GM19468 (cell line): ENCODE measurements around the gene ETV1.
A peak's percentile ranks its signal among the peaks of the same experiment; 100 is the strongest.

ENCODE experiments used
- ATAC-seq: cut with Tn5 transposase; IDR thresholded peaks from one replicate; pipeline ENCODE4 v1.9.1; 2021; ENCODE audit warnings: mild to moderate bottlenecking, moderate library complexity, moderate number of reproducible peaks; ENCODE audit not compliant: unreplicated experiment; ENCODE audit errors: extremely low read depth

ETV1 gene

GRCh38 chr7:13890793-13891192 lies 98.7 kb downstream of the ETV1 start:
- no peak for ATAC-seq

DNA sequence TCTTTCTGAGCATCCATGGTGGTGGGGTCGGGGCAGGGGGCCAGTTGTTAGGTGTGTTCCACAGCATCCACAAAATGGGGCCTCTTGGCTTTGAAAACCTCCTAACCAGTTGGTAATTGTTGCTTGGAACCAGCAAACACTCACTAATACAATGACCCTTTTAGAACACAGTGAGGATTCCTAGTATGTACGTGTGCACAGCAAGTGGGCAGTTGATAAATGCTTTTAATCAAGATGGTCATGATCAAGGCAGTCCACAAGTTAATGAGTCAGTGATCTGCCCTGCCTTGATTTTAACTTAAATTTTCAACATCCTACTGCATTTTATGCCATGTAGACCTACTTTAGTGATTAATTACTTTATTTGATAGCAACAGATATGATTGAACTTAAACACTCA lies 103.1 kb downstream of the ETV1 start:
- no peak for ATAC-seq

- ATAC-seq = no peak
Measured at GRCh38 chr7:13882051-13882450, 107.4 kb downstream of the ETV1 start.

- no peak for ATAC-seq
Measured at GRCh38 chr7:13880789-13881188, 108.7 kb downstream of the ETV1 start.

DNA sequence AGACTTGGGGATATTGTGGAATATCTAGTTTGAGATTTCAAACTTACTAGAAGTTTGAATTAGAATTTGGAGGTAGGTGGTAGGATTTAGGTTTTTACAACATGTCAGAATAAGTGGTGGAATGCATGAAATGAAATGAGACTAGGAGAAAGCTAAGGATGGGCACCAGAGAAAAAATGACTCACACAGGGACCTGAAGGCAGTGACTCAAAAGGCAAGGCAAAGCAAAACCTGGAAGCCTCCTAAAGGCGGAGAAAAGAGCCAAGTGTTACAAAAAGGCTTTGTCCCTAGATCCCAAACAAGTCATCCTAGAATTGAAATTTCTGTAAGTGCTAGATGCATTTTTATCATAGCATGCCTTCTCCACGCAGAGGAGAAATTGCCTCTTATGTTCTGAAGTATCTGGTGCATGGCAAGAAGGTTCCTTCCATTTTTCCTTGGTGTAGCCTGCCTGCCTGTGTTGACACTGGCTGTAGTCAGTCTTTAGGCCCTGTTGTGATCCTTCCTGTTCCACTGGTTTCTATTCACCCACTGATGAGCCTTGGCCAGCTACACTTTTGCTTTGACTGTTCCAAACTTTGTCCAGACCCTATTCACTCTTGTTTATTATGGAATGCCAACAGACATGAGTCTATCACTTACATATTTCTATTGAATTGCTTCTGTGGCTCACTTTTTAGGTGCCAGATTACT lies 109.3 kb downstream of the ETV1 start:
- no peak for ATAC-seq

DNA sequence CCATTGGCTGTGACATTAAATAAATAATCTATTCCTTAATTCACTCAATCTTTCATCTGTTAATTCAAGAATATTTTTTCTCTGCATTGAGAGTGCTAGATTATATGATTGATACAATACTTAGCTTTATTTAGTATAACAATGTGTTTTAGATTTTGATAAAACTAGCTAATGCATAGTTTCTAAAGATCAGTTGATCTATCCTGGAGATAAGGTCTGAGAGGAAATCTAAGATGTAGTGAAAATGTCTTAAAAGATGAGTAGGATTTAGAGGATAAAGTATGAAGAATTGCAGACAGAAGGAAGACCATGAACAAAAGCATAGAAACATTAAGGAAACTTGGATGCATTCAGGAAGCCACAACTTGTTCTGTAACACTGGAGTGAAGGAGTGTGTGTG lies 110.3 kb downstream of the ETV1 start:
- no peak for ATAC-seq

- ATAC-seq = no peak
Measured at GRCh38 chr7:13878154-13878553, 111.3 kb downstream of the ETV1 start.

DNA sequence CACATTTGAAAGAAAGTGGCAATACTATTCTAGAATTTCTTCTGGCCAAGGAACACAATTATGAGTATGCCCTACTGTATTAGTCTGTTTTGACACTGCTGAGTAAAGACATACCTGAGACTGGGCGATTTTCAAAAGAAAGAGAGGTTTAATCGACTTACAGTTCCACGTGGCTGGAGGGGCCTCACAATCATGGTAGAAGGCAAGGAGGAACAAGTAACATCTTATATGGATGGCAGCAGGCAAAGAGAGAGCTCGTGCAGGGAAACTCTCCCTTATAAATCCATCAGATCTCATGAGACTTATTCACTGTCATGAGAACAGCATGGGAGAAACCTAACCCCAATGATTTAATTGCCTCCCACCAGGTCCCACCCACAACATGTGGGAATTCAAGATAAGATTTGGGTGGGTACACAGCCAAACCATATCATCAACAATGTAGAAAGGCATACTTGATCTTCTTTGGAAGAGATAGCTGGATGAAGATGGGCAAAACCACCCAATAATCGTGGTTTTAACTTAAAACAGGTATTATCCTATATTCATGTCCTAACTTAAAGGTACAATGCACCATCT lies 113.9 kb downstream of the ETV1 start:
- no peak for ATAC-seq

GRCh38 chr7:13874783-13875182 lies 114.7 kb downstream of the ETV1 start:
- no peak for ATAC-seq

- no peak for ATAC-seq
Measured at GRCh38 chr7:13872709-13873108, 116.8 kb downstream of the ETV1 start.

- no peak for ATAC-seq
Measured at GRCh38 chr7:13871008-13871407, 118.5 kb downstream of the ETV1 start.

DNA sequence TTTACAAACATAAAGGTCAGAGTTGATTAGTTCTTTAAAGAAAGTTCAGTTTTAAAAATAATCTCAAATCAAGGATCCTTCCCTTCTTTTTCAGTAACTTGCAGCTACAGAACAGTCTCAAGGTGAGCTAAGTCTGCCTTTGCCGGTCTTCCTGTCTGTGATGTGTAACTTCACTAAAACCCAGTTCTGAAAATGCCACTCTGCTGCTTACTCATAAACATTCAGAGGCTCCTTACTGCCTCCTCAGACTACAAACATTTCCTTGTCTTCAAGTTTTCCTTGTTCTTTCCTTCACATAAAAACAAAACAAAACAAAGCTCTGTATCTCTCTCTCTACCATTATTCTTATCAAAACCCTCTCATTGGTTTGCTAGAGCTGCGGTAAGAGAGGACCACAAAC lies 128.7 kb downstream of the ETV1 start:
- no peak for ATAC-seq

- no peak for ATAC-seq
Measured at GRCh38 chr7:13856012-13856411, 133.5 kb downstream of the ETV1 start.

- ATAC-seq = no peak
Measured at GRCh38 chr7:13852281-13852968, 137.0 kb downstream of the ETV1 start.

GRCh38 chr7:13851736-13852135 lies 137.7 kb downstream of the ETV1 start:
- ATAC-seq = no peak

GRCh38 chr7:13850185-13850752 lies 139.2 kb downstream of the ETV1 start:
- peak; percentile 83 for ATAC-seq

DNA sequence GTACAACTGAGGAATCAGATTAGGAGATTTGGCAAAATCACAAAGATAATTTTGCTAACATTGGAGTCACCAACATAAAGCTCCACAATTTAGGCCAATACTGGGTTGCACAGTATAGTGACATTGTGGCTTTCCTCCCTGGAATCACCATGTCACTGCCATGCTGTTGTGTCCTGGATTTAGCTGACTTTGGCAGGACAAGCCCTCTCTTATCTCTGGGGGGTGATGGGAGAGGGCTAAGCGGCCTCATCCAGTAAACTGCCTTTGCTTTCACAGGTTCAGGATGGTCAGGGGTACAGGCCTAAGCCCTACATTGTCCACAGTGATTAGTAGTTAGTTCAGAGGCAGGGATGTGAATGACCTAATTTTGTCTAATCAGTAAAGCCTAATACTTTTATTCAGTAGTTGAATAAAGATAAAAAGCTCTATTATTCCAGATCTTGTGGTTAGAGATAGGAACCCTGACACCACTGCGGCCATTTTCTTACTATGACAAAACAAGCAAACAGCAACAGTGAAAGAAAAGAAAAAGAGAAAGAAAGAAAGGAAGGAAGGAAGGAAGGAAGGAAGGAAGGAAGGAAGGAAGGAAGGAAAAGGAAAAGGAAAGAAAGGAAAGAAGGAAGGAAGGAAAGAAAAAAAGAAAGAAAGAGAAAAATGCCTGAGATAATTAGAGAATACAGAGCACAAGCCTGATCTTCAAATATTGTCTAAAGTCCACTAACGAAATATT lies 140.1 kb downstream of the ETV1 start:
- no peak for ATAC-seq

DNA sequence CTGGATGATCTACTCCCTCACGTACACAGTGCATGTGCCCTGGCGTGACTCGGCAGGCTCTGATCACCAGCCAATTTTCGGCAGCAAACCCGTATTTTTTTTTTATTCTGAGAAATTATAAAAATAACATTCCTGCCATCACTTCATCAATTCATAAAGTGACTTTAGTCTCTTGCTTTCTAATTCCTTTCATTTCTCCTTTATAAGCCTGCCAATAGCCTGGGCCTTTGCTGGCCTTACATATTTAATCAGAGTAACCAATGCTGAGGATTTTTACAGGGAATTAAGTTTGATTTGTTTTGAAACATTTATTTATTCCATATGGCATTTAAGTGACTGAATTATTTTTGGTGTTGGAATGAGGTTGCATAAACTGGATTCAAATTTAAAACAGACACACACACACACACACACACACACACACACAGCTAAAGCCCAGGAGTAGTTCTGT lies 140.8 kb downstream of the ETV1 start:
- ATAC-seq = no peak

DNA sequence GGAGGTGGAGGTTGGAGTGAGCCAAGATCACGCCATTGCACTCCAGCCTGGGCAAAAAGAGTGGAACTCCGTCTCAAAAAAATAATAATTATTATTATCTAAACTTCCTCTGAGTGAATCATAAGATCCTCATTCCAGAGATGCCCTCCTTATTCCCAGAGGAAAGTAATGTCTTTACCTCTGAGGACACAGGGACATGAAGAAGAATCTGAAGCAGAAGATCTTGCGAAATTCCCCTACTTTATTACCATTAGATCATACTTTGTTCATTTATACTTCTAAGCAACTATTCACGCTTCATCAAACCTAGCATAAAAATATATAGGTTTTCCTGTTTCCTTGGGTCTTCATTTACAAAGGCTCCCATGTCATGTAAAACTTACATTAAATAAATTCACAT lies 143.1 kb downstream of the ETV1 start:
- ATAC-seq = no peak

- no peak for ATAC-seq
Measured at GRCh38 chr7:13845601-13846000, 143.9 kb downstream of the ETV1 start.

- ATAC-seq = no peak
Measured at GRCh38 chr7:13844954-13845353, 144.5 kb downstream of the ETV1 start.
